Activated CD8-positive, alpha-beta T cell treated with anti-CD3 and anti-CD28 coated beads for 36 hours (primary cell): ENCODE data around the gene RNF138. TPM values are rescaled to one million over a fixed set of nuclear protein-coding genes. Genes with fewer than 3 reads are reported as not detected.
"Not testable (repeated sequence)": the region's sequence is repeated elsewhere in the genome, so short reads cannot be mapped to it uniquely, and the experiment has no call there.

Experiments used
- ATAC-seq: fragments of 200-7000 bp; cut with Tn5 transposase; one replicate; pipeline ENCODE4 v1.10.0; 2021; ENCODE audit warnings: mild to moderate bottlenecking, moderate library complexity
- CTCF ChIA-PET: fragments of 350-600 bp; sonication (Branson Sonifier 250); formaldehyde crosslinking; loops from one replicate; lab custom pipeline; 2021; ENCODE audit warnings: antibody characterized with exemption; lab: Charles Lee
- POLR2A ChIA-PET: fragments of 350-600 bp; sonication (Branson Sonifier 250); formaldehyde crosslinking; loops from one replicate; lab custom pipeline; 2021; ENCODE audit warnings: antibody characterized with exemption; lab: Charles Lee
- DNase-seq: peaks from one replicate; pipeline ENCODE4 v3.0.0-alpha.2; 2020
- H3K27ac Mint-ChIP-seq: one replicate; pipeline ENCODE4 v1.8.0; 2021; ENCODE audit warnings: mild to moderate bottlenecking, mixed read lengths
- H3K27me3 Mint-ChIP-seq: one replicate; pipeline ENCODE4 v1.8.0; 2021; ENCODE audit warnings: mixed read lengths
- H3K36me3 Mint-ChIP-seq: one replicate; pipeline ENCODE4 v1.8.0; 2021; ENCODE audit warnings: low read depth, mixed read lengths
- H3K4me1 Mint-ChIP-seq: one replicate; pipeline ENCODE4 v1.8.0; 2021; ENCODE audit warnings: low read depth, mixed read lengths
- H3K4me3 Mint-ChIP-seq: one replicate; pipeline ENCODE4 v1.8.0; 2021; ENCODE audit warnings: mild to moderate bottlenecking, moderate library complexity, mixed read lengths
- H3K9me3 Mint-ChIP-seq: one replicate; pipeline ENCODE4 v1.8.0; 2021; ENCODE audit warnings: mixed read lengths
- CTCF ChIP-seq: fragments of 200-600 bp; IDR thresholded peaks from one replicate; pipeline ENCODE4 v1.8.0; 2022; ENCODE audit warnings: antibody characterized with exemption, mild to moderate bottlenecking
- intact Hi-C: fragments of 100-400 bp; cut with micrococcal nuclease; formaldehyde crosslinking; loops from one replicate; pipeline ENCODE4 v1.10.0; 2022
- total RNA-seq, 2 experiments: library from RNA; stranded (reverse); gene quantifications; one replicate each; pipeline ENCODE4 v1.2.3, GENCODE V29; 2021

Gene RNF138
- total RNA-seq, 2 experiments from 2014 or later: 86.0 to 89.5 TPM

GRCh38 chr18:32167980-32168730 is 76.5 kb downstream of the RNF138 start:
- Mint-ChIP-seq H3K4me1 (no peaks in the 10 kb centered on the region), H3K27ac (no peak overlapping the region), H3K9me3 (no peaks in the 10 kb centered on the region), H3K4me3 (no peak overlapping the region), H3K27me3 (peaks cover 2% of the 10 kb centered on the region), H3K36me3 (no peaks in the 10 kb centered on the region)
- TF ChIP-seq CTCF: no peak
- POLR2A ChIA-PET: no interaction called here
- DNase-seq: no peak
- intact Hi-C loops: no loop called here
- CTCF ChIA-PET: interaction anchor here (0.9 to 3.5 kb wide), 2 partner anchors 11 to 384 kb away, joined by 3 to 17 read pairs; no protein-coding TSS in a partner anchor
- no peak for ATAC-seq

GRCh38 chr18:32173654-32174053 is 82.0 kb downstream of the RNF138 start:
- no peak for DNase-seq
- ChIA-PET POLR2A (no interaction called here), CTCF (interaction anchor here (0.7 kb wide), 1 partner anchor 449 kb away, joined by 3 read pairs; no protein-coding TSS in a partner anchor)
- H3K9me3 Mint-ChIP-seq: no peaks in the 10 kb centered on the region
- peaks cover 3% of the 10 kb centered on the region for H3K27me3 Mint-ChIP-seq
- TF ChIP-seq CTCF: no peak
- intact Hi-C loops: no loop called here
- no peak overlapping the region for H3K27ac Mint-ChIP-seq
- H3K4me1 Mint-ChIP-seq: no peaks in the 10 kb centered on the region
- no peak for ATAC-seq
- no peaks in the 10 kb centered on the region for H3K36me3 Mint-ChIP-seq
- no peak overlapping the region for H3K4me3 Mint-ChIP-seq

- intact Hi-C loops: no loop called here
- Mint-ChIP-seq H3K27ac (no peak overlapping the region), H3K36me3 (no peaks in the 10 kb centered on the region), H3K9me3 (no peaks in the 10 kb centered on the region), H3K27me3 (peaks cover 3% of the 10 kb centered on the region), H3K4me1 (no peaks in the 10 kb centered on the region), H3K4me3 (no peak overlapping the region)
- no peak for DNase-seq
- ChIA-PET POLR2A (no interaction called here), CTCF (no interaction called here)
- ATAC-seq: no peak
- no peak for TF ChIP-seq CTCF
Observed at GRCh38 chr18:32174719-32175118, 83.0 kb downstream of the RNF138 start.

- Mint-ChIP-seq H3K36me3 (no peaks in the 10 kb centered on the region), H3K4me1 (no peaks in the 10 kb centered on the region), H3K9me3 (no peaks in the 10 kb centered on the region), H3K4me3 (no peak overlapping the region), H3K27me3 (peaks cover 3% of the 10 kb centered on the region), H3K27ac (no peak overlapping the region)
- ATAC-seq (no peak), DNase-seq (no peak)
- POLR2A ChIA-PET: no interaction called here
- TF ChIP-seq CTCF: no peak
- CTCF ChIA-PET: interaction anchor here (1.0 to 1.1 kb wide), 2 partner anchors 18 to 97 kb away, joined by 3 to 7 read pairs; no protein-coding TSS in a partner anchor
- intact Hi-C loops: no loop called here
Observed at GRCh38 chr18:32175265-32175664, 83.6 kb downstream of the RNF138 start.

- H3K36me3 Mint-ChIP-seq, H3K27me3 Mint-ChIP-seq, ATAC-seq, H3K27ac Mint-ChIP-seq, POLR2A ChIA-PET, CTCF ChIA-PET, intact Hi-C loops, DNase-seq, H3K9me3 Mint-ChIP-seq, H3K4me3 Mint-ChIP-seq, H3K4me1 Mint-ChIP-seq: not testable (repeated sequence)
Observed at GRCh38 chr18:32176745-32177144, 85.1 kb downstream of the RNF138 start.
